NCI-H2196 (cell line): ENCODE data around the gene S100B.
"Not testable (repeated sequence)": the region's sequence is repeated elsewhere in the genome, so short reads cannot be mapped to it uniquely, and the experiment has no call there.

Experiments
- DNase-seq: peaks from one replicate; lab custom pipeline; 2025; ENCODE audit not compliant: unreplicated experiment; lab: John Stamatoyannopoulos, UW

Gene S100B

DNA sequence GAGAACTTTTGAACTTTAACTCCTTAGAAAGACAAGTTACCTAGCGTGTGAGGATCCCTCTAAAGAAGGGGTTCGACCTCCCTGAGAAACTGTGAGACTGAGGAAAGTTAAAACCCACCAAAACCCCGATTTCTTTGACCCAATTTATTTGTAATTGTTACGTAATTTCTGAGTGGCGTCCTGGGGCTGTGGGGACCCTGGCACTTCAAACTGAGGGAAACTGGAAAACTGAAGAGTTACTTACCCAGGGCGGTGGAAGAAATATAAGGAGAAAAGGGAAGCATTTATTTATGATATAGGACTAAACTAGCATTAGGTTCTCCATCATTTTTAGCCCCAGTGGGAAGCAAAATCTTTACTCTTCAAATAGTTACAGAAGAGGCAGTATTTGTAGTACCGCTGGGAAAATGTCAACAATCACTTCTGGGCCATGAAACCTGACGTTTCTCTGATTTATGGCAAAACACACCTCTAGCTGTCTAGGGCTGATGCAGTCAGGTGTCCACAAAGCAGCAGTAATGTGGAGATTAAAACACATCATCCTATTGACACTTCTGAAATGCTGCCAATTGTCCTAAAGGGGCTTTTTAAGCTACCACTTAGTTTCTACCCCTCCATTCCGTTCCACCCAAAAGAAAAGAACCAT lies 430 bp downstream of the S100B start:
- DNase-seq, result no peak

DNA sequence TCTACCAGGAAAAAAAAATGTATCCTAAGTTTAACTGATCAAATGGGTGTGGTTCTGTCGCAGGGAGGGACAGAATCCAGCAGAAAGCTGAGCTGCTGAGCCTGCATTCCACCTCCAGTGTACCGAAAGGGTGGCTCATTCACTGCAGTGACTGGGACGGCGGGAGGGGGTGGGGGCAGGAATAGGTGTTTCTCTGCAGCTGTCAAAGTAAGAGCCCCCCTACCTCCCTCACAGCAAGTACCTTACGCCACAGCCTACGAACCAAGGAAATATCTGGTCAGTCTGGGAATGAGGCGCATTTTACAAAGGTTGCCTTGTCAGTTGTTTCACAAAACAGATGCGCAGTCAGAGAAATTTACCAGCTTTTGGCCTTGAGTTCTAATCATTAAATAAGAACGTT lies 1.7 kb downstream of the S100B start:
- no peak for DNase-seq

DNA sequence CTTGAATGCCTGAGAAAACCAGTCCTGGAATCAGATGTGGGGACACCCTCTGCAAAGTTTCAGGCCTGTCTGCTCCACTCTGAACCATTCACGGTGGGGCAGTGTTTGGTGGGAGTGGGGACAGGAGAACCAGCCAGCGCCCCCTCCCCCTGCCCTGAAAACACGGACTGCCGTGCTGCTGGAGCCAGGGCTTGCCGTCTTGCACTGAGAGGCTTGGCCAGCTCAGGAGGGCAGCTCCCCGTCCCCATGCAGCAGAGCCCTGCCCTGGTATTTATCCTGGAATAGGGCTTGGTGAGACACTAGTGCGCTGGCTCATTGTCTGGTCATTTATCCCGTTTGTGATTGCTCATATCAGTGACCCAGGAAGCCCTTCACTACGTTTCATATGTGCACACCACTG lies 3.9 kb downstream of the S100B start:
- DNase-seq, result no peak

DNA sequence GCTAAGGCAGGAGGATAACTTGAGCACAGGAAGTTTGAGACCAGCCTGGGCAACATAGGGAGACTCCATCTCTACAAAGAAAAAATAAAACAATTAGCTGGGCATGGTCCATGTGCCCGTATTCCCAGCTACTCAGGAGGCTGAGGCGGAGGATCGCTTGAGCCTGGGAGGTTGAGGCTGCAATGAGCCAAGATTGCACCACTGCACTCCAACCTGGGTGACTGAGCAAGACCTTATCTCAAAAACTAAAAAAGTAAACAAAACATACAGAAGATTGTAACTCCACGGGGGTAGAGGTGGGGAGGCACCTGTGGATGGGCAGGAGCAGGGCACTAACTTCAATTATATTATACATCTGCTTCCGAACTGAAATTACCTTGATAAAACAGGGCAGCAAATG lies 4.6 kb downstream of the S100B start:
- no peak for DNase-seq

DNA sequence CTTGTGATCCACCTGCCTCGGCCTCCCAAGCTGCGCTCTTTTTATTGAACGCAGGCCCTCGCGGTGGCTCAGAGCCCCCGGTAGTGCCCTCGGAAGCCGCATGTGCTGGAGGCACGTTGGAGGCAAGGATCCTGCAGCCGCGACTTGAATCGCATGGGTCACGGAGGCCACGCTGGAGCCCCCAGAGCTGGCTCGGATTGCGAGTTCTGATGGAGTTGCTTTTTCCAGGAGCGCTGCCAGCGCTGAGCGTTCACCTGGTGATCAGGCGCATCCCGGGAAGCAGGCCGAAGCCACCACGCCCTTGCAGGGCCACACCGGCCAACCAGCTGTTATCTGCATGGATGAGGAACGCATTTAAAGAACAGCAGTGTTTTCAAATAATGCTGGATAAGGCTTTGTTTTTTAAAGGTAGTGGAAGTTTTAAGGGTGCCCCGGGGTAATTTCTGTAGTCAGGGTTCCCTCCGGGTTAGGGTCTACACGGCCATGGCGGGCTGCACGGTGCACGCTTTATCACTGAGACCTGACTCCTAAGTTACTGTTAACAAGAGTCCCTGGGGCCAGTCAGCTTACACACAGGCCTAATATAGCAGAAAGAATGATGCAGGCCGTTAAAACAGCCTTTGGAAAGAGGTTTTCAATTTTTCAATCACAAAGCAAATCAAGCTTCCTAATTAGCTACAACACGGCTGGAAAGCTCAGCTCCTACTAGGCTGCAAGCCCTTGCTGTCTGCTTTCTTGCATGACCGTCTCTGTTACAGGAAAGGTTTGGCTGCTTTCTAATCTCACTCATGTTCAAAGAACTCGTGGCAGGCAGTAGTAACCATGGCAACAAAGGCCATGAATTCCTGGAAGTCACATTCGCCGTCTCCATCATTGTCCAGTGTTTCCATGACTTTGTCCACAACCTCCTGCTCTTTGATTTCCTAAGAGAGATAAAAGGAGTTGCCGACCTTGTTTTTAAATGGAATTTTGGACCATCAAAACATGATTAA lies 6.0 kb downstream of the S100B start:
- DNase-seq, result peak; percentile 14

DNA sequence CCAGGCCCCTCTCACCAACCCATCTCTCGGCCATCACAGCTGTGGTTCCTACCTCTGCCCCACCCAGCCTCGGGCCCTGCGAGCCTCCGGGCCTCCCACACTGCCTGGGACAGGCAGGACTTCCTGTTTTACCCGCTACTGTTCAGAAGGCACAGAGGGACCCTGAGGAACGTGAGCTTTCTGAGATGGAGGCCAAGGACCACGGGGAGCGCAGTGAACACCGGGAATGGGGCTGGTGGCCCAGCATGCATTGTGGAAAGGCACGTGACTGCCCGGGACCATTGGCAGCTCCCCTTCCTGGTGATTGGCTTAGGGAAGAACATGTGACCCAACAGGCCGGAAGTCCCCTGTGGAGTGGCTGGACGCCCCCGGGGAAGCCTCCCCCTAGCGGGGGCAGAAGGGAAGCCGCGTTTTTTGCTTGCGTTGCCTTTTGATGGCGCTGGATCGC lies 7.0 kb downstream of the S100B start:
- no peak for DNase-seq

DNA sequence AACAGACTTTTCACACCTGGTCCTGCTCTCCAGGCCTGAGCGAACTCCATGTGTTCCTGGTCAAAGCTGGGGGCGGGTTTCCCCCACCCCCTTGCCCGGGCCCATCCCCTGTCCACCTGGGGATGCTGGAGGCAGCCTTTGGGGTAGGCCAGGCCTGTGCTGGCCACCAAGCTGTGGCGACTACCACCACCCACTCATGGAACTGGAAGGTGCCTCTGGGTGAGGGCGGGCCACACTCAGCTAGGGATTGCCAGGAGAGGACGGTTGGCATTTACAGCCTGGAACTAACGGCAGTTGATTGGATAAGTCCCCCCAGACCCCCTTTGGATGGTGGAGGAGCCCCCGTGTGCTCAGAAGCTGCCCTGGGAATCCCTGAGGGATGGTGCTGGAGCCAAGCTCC lies 7.9 kb downstream of the S100B start:
- no peak for DNase-seq

DNA sequence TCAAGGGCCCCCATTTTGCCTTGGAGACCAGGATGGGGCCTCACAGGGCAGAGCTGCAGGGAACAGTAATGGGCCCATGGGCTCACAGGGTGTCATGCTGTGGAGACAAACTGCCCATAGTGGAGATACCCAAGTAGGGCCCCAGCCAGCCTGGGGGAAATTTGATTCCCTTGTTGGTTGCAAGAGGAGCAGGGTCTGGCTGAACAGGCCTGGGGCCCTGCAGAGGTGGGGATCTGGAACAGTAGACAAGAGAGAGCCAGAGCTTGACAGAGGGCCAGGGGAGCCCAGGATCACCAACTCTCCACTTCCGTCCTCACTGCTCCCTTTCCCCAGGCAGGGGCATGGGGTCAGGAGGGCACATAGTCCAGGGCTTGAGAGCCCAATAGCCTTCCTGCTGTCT lies 8.7 kb downstream of the S100B start:
- no peak for DNase-seq

DNA sequence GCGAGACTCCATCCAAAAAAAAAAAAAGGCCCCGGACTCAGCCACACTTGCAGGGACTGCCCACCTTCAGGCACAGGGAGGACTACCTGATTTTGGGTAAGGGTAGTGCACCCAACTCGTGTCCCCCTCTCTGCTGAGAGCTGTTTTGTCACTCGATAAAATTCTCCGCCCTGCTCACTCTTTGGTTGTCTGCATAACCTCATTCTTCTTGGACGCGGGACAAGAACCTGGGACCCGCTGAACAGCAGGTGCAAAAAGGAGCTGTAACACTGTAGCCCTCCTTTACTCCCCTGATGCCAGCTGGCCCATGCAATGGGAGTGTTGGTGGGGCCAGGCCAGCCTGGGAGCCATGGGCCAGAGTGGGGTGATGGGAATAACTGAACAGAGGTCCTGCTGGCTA lies 10.6 kb downstream of the S100B start:
- DNase-seq, result no peak

DNA sequence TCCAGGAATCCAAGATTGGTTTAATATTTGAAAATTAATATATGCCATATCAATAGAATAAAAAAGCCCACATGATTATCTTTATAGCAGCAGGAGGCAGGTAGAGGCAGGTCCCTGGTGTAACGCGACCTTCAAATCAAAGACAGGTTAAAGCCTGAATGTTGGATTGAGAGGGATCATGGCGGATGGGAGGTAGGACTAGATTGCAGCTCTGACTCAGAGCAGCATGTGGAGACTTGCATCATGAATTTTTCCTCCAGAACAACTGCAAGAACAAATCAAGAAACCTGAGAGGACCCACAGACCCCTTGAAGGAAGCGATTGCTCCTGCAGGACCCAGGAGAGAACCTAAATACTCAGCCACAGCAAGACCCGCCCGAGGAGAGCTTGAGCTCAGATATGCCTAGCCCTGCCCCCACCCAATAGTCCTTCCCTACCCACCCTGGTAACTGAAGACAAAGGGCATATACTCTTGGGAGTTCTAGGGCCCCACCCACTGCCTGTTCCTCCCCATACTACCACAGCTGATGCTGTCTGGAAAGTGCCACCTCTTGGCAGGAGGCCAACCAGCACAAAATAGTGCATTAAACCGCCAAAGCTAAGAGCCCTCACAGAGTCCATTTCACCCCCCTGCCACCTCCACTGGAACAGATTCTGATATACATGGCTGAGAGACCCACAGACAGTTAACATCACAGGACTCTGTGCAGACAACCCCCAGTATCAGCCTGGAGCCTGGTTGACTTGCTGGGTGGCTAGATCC lies 19.5 kb downstream of the S100B start:
- DNase-seq, result no peak

DNA sequence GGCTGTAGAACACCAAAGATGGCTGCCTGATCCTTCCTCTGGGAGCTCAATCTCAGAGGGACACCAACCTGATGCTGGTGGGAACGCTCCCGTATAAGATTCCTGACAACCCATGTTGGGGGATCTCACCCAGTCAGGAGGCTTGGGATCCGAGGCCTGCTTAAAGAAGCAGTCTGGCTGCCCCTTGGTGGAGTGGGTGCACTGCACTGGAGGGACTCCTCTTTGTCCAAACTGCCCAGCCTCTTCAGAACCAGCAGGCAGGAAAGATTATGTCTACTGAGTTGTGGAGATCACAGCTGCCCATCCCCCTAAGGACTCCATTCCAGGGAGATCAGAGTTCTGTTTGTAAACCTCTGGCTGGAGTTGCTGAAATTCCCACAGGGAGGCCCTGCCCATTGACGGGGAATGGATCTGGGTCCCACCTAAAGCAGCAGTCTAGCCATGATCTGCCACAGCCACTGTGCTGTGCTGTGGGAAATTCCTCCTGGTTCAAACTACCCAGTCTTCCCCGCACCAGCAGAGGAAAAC lies 23.0 kb downstream of the S100B start:
- no peak for DNase-seq

DNA sequence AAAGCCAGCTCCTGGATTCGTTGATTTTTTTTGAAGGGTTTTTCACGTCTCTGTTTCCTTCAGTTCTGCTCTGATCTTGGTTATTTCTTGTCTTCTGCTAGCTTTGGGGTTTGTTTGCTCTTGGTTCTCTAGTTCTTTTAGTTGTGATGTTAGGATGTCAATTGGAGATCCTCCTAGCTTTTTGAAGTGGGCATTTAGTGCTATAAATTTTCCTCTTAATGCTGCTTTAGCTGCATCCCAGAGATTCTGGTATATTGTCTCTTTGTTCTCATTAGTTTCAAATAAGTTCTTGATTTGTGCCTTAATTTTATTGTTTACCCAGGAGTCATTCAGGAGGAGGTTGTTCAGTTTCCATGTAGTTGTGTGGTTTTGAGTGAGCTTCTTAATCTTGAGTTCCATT lies 25.5 kb downstream of the S100B start:
- not testable (repeated sequence) for DNase-seq

DNA sequence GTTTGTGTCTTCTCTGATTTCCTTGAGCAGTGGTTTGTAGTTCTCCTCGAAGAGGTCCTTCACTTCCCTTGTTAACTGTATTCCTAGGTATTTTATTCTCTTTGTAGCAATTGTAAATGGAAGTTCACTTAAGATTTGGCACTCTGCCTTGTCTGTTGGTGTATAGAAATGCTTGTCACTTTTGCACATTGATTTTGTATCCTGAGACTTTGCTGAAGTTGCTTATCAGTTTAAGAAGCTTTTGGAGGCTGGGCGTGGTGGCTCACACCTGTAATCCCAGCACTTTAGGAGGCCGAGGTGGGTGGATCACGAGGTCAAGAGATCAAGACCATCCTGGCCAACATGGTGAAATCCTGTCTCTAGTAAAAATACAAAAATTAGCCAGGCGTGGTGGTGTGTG lies 27.1 kb downstream of the S100B start:
- DNase-seq, result not testable (repeated sequence)

DNA sequence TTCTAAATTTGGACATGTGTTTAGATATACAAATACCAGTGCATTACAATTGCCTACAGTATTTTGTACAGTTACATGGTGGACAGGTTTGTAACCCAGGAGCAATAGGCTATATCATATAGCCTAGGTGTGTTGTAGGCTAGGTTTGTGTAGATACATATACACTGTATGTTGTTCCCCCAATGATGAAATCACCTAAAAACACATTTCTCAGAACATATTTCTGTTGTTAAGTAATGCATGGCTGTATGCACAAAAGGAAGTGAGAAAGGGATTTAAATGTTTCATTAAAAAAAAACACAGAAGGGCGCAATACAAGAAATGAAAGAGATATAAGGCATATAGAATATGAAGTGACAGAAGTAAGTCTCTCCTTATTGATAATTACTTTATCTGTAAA lies 32.0 kb downstream of the S100B start:
- DNase-seq, result no peak

DNA sequence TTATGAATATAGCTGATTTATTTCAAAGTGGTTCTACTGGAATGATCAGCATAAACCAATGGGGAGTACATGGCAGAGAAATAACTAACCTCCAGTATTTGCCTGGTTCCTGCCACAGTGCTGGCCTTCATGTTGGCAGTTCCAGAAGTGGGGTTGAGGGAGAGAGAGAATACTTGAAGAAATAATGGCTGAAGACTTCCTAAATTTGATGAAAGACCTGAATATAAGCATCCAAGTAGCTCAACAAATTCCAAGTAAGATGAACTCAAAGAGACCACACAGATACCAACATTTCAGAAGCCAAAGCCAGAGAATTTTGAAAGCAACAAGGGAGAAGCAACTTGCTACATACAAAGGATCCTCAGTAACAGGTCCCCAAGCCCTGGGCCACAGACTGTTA lies 34.3 kb downstream of the S100B start:
- DNase-seq, result no peak

DNA sequence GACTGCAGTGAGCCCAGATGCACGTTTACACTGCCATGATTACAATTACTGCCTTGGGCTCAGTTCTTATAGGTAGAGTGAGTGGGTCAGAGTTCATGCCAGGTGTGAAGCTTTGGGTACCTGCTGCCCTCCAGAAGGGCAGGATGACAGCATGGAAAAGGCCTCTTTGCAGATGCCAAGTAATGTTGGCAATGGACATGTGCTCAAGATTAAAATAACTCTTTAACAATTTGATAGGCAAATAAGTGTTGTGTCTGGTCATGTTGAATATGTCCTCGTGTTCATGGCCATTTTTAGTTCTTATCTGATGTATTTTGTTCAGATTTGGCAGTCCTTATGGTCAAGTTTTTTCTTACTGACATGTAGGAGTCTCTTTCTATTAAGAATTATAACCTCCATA lies 34.8 kb downstream of the S100B start:
- no peak for DNase-seq

DNA sequence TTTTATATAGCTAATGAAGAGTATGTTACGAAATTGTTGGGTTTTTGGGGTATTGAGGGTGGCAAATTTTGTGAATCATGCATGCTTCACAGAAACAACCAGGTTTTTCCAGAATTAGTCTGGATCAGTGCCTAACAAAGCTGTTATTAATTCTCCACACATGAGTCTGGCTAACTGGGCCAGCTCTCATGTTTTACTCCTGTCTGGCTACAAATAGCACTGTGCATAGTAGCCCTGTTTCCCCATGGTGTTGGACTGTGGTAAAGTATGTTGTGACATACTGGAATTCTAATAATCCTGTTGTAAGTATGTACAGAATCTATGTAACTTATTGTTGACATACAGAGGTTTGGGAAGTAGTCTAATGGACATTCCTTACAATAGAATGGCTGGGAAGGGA lies 35.8 kb downstream of the S100B start:
- DNase-seq, result no peak

DNA sequence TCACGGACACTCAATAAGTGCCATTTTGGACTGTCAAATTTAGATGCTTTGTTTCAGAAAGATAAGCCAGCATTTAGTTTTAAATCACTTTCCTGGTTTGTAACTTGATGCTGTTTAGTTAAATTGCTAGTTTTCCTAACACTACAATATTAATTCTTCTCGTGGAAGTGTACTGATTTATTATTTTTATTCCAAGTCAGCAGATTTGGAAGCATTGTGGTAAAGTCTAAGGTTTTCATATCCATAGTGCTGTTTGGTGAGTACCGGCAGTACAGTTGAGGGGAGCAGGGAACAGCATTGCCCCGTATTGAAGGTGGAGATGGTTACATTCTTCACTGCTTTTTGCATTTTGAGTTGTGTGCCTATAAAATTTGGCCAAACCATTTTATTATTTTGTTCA lies 36.3 kb downstream of the S100B start:
- no peak for DNase-seq

DNA sequence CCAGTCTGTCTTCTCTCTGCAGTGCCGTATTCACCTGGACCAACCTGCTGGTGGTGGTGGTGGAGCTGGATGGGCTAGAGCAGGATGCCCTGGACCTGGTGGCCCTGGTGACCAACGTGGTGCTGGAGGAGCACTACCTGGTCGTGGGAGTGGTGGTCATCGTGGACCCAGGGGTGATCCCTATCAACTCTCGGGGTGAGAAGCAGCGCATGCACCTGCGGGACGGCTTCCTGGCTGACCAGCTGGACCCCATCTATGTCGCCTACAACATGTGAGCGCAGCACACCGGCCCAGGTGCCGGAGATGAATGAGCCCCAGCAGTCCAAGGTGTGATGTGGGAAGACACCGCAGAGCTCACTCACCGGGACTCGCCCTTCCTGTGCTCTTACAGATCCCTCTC lies 37.5 kb downstream of the S100B start:
- no peak for DNase-seq

DNA sequence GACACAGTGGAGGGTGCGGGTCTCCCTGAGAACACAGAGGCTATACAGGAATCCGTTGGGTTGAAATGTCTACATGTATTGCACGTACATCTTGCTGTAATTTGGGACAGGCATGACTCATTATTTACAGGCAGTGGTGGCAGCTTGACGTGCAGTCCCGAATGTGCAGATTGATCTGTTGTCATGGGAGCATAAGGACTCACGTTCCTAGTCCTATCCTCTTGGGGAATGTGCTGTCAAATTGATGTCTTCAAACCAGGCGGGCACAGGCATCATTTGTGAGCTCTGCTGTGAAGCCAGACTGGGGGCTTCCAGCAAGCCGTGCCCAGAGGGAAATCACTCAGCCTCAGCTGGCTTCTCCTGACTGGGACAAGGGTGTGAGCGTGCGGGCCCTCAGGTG lies 40.5 kb downstream of the S100B start:
- no peak for DNase-seq

DNA sequence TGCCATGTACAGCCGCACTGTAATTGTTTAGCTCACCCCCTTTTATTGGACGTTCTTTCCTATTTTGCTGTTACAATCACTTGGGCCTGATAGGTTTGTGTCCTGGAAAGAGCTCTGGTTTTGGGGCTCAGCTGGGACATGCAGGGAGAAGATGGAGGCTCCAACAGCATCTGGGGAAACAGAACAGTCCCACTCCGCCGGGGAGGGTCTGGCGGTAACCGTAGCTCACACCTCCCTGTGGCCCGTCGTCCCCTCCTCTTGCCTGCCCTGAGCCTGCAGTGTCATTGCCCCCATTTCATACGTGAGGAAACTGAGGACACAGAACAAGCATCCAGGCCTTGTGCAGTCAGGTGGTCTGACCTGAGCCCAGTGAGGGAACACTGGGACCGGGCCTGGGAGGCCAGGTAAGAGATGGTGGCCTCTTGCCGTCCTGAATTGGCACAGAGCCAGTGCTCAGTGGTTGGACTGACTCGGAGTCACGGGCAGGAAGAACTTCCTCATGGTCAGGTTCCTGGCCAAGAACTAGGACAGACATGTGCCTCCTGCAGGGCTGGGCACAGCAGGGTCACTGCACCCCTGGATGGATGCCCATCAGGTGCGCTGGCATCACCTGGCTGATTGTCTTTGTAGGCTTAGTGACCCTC lies 41.8 kb downstream of the S100B start:
- DNase-seq, result peak; percentile 3
